ENCODE data around the gene FNDC3B. TPM values are rescaled to one million over a fixed set of nuclear protein-coding genes. Genes with fewer than 3 reads are reported as not detected.

FNDC3B gene
- total RNA-seq, 1 donor from 2014 or later, result 29.5 TPM

DNA sequence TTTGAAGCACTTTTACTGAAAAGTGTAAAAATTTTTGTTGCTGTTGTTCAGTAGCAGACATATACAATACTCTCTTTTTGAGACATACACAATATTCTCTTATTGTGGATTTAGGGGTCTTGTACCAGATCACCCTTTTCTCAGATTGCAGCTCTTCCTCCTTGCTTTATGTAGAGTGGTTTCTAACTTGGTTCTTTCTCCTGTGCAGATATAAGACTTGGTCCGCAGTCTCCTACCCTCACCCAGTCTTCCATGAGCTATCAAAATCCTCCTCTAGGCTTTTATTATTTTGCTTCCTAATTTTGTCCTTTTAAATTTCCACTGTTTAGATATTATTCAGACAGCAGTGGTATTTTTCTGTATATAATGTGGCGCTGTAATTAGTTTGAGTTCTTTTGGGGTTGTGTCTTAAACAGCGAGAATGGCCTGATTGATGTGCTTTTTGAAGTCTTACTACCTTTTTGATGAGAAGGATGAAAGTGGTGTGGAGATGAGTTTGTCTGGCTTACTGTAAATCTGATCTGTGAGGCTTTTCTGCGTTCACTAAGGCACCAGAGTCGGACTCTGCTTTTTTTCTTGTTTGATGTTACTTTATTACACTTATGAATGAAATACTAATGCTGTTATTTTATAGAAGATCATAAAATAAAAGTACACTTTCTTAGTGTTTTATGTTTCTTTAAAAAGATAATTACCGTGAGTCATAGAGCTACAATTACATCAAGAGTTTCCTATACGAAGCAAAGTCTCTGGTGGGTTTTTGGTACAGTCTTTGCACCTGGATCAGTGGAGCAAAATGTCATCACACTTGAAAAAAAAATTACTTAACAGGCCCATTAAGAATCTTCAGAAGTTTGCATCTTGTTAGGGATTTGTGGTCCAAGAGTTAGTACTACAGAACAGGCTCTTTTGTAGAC is 27.8 kb downstream of the FNDC3B start:
- no peaks in the 10 kb centered on the region for H3K36me3 ChIP-seq
- Mint-ChIP-seq H3K27ac (no peak overlapping the region), H3K4me1 (peaks cover 38% of the 10 kb centered on the region), H3K27me3 (ENCODE audit: insufficient read depth, low read depth) (peaks cover 2% of the 10 kb centered on the region), H3K36me3 (peaks cover 37% of the 10 kb centered on the region), H3K9me3 (peaks cover 17% of the 10 kb centered on the region), H3K4me3 (no peak overlapping the region)
- peaks cover 100% of the 10 kb centered on the region for H3K79me2 ChIP-seq (ENCODE audit: low read depth)
- H3K27me3 ChIP-seq, result no peaks in the 10 kb centered on the region
- peaks cover 18% of the 10 kb centered on the region for H3F3A ChIP-seq (ENCODE audit: low read depth)
- peak overlapping the region; percentile 10 for H3K27ac ChIP-seq
- H3K4me2 ChIP-seq, result no peak overlapping the region
- peaks cover 58% of the 10 kb centered on the region for H4K20me1 ChIP-seq (ENCODE audit: low read depth)
- no peak overlapping the region for H3K9ac ChIP-seq
- no peak overlapping the region for H3K4me3 ChIP-seq
- H3K4me1 ChIP-seq, result peaks cover 42% of the 10 kb centered on the region
- H2AFZ ChIP-seq (replicated peaks), result no peak overlapping the region
- DNase-seq (ENCODE audit: low spot score), result no peak
- H3K9me3 ChIP-seq (ENCODE audit: low read depth), result no peaks in the 10 kb centered on the region
- TF ChIP-seq, protein P1, sequence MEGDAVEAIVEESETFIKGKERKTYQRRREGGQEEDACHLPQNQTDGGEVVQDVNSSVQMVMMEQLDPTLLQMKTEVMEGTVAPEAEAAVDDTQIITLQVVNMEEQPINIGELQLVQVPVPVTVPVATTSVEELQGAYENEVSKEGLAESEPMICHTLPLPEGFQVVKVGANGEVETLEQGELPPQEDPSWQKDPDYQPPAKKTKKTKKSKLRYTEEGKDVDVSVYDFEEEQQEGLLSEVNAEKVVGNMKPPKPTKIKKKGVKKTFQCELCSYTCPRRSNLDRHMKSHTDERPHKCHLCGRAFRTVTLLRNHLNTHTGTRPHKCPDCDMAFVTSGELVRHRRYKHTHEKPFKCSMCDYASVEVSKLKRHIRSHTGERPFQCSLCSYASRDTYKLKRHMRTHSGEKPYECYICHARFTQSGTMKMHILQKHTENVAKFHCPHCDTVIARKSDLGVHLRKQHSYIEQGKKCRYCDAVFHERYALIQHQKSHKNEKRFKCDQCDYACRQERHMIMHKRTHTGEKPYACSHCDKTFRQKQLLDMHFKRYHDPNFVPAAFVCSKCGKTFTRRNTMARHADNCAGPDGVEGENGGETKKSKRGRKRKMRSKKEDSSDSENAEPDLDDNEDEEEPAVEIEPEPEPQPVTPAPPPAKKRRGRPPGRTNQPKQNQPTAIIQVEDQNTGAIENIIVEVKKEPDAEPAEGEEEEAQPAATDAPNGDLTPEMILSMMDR (IDR thresholded peaks at IDR 0.05), result no peak
- TF ChIP-seq EZH2phosphoT487 (IDR thresholded peaks at IDR 0.05) (no peak), EZH2 (IDR thresholded peaks at IDR 0.05) (no peak)

DNA sequence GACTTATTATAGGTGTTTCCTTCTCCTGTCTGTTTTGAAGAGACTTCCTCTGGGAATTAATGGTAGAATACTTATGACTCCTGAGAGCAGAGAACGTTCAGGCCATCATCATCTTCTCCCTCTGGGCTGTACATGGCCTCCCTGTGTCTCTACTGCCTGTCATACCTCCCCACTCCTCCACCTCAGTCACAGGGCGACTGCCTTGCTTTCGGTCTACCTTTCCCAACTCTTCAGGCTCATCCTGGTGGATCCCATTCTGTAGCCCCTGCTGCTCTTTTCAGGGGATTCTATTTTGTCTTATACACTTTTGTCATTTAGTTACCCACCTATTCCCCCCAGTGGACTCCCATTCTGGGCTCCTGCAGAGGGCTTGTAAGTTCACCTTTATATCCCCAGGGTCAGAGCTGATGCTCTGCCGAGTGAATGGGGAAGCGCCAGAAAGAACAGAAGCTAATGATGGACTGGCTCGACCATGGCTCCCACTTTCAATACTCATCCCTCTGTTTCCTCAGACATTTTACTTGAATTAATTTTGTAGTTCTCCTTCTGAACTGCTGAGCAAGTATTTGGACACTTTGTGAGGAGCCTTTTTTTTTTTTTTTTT is 28.6 kb downstream of the FNDC3B start:
- Histone ChIP-seq H4K20me1 (ENCODE audit: low read depth) (peaks cover 56% of the 10 kb centered on the region), H3F3A (ENCODE audit: low read depth) (peaks cover 18% of the 10 kb centered on the region), H3K9ac (no peak overlapping the region), H2AFZ (replicated peaks) (no peak overlapping the region), H3K4me3 (no peak overlapping the region), H3K27me3 (no peaks in the 10 kb centered on the region), H3K27ac (no peak overlapping the region), H3K36me3 (no peaks in the 10 kb centered on the region), H3K4me2 (no peak overlapping the region), H3K4me1 (peaks cover 42% of the 10 kb centered on the region), H3K9me3 (ENCODE audit: low read depth) (no peaks in the 10 kb centered on the region), H3K79me2 (ENCODE audit: low read depth) (peaks cover 100% of the 10 kb centered on the region)
- Mint-ChIP-seq H3K27me3 (ENCODE audit: insufficient read depth, low read depth) (peaks cover 2% of the 10 kb centered on the region), H3K9me3 (peaks cover 12% of the 10 kb centered on the region), H3K4me3 (no peak overlapping the region), H3K36me3 (peaks cover 38% of the 10 kb centered on the region), H3K27ac (no peak overlapping the region), H3K4me1 (peaks cover 42% of the 10 kb centered on the region)
- DNase-seq (ENCODE audit: low spot score), result no peak
- TF ChIP-seq EZH2 (IDR thresholded peaks at IDR 0.05), result no peak
- TF ChIP-seq, protein P1 (IDR thresholded peaks at IDR 0.05), result no peak
- no peak for TF ChIP-seq EZH2phosphoT487 (IDR thresholded peaks at IDR 0.05)

DNA sequence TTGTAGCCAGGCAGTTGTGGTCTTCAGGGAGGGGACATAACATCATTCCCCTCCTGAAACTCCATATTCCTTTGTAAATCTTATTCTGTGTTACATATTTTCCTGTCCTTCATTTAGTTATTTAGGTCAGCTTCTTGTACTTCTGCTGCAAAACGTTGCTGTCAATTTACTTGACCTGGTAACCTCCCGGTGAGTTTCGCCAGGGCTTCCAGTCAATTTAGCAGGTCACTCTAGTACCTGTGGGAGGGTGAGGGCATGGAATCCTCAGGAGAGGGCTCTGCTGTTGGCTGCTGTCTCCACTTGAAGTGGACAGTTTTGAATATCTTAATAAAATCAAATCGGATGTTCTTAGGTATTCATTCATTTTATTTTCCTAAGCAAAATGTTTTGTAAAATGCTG is 29.6 kb downstream of the FNDC3B start:
- H3K9ac ChIP-seq, result no peak overlapping the region
- peaks cover 100% of the 10 kb centered on the region for H3K79me2 ChIP-seq (ENCODE audit: low read depth)
- peaks cover 48% of the 10 kb centered on the region for H3K4me1 ChIP-seq
- H3K36me3 ChIP-seq, result no peaks in the 10 kb centered on the region
- Mint-ChIP-seq H3K4me1 (peaks cover 48% of the 10 kb centered on the region), H3K9me3 (peaks cover 6% of the 10 kb centered on the region), H3K36me3 (peaks cover 32% of the 10 kb centered on the region), H3K27me3 (ENCODE audit: insufficient read depth, low read depth) (peaks cover 2% of the 10 kb centered on the region), H3K4me3 (no peak overlapping the region), H3K27ac (no peak overlapping the region)
- no peak for DNase-seq (ENCODE audit: low spot score)
- peak overlapping the region; percentile 71 for H3K27ac ChIP-seq
- H3F3A ChIP-seq (ENCODE audit: low read depth), result peaks cover 18% of the 10 kb centered on the region
- TF ChIP-seq EZH2phosphoT487 (IDR thresholded peaks at IDR 0.05), result no peak
- TF ChIP-seq EZH2 (IDR thresholded peaks at IDR 0.05), result no peak
- no peak overlapping the region for H3K4me3 ChIP-seq
- no peak overlapping the region for H2AFZ ChIP-seq (replicated peaks)
- peak overlapping the region; percentile 63 for H3K4me2 ChIP-seq
- H3K27me3 ChIP-seq, result no peaks in the 10 kb centered on the region
- no peaks in the 10 kb centered on the region for H3K9me3 ChIP-seq (ENCODE audit: low read depth)
- peaks cover 56% of the 10 kb centered on the region for H4K20me1 ChIP-seq (ENCODE audit: low read depth)

Measured in neural progenitor cell (in vitro differentiated cells).